Iris pigment epithelial cell (primary cell): ENCODE measurements around the gene MBOAT2.
"Not testable (repeated sequence)": the region's sequence is repeated elsewhere in the genome, so short reads cannot be mapped to it uniquely, and the experiment has no call there.

Experiments
- DNase-seq: peaks from one replicate; pipeline ENCODE4 v3.0.0-alpha.2; 2011; ENCODE audit warnings: low read depth

Gene MBOAT2

DNA sequence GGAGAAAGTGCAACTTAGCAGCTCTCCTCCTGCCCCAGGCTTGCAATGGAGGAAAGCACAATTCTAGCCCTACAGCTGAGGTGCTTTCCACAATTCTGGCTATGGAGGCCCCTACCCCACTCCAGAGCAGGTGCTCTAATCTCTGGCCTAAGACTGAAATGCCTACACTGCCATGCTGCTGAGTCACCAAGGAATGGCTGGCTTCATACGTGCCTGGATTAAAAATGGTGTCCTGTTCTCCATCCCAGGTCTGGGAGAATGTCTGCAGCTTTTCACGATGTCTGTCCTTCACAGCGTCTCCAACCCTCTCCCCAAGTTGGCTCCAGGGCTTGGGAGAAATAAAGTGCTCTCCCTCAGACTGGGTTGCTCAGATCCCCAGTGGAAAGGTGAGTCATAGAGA is 48.5 kb downstream of the MBOAT2 start:
- peak; percentile 51 for DNase-seq

DNA sequence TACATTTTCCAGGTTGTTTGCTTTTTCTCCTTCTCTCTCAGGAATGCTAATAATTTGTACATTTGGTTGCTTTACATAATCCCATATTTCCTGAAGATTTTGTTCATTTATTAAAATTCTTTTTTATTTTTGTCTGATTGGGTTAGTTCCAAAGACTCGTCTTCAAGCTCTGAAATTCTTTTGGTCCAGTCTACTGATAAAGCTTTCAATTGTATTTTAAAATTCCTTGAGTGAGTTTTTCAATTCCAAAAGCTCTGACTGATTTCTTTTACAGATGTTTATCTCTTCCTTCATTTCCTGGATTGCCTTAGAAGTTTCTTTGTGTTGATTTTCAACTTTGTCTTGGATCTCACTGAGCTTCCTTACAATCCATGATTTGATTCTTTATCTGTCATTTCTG is 50.0 kb downstream of the MBOAT2 start:
- no peak for DNase-seq

DNA sequence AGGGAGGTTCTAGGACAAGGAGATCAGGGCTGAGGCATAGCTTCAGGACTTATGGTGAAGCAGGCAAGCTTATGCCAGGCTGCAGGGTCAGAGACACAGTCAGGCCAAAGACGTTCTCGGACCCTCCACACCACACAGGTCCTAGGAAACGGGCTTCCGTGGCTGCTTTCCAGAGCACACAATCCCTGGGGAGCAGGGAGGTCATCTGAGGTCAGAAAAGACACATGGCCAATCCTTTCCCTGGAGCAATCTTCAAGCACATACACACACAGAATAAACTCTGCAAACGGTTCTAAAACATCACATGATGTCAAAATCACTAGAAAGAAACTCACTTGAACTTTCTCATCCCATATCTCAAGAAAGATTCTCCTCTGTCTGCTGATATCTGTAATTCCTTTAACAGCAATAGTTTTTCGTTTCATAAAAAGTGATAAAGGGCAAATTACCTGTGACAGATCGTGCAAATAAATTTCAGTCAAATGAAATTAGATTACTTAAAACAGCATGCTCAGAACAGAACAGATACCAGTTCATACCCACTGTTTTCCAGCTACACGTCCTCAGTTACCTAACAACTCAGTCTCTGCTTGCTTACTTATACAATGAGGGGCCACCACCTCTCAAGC is 63.9 kb downstream of the MBOAT2 start:
- no peak for DNase-seq

DNA sequence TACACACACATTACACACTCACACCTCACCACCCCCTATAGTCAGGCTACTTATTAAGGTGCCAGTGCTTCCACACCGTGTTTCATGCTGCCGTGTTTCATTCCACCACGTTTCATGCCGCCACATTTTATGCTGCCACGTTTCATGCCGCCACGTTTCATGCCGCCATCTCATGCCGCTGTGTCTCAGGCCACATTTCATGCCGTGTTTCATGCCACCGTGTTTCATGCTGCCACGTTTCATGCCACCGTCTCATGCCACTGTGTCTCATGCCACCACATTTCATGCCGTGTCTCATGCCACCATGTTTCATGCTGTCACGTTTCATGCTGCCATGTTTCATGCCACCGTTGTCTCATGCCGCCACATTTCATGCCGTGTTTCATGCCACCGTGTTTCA is 65.1 kb downstream of the MBOAT2 start:
- no peak for DNase-seq

DNA sequence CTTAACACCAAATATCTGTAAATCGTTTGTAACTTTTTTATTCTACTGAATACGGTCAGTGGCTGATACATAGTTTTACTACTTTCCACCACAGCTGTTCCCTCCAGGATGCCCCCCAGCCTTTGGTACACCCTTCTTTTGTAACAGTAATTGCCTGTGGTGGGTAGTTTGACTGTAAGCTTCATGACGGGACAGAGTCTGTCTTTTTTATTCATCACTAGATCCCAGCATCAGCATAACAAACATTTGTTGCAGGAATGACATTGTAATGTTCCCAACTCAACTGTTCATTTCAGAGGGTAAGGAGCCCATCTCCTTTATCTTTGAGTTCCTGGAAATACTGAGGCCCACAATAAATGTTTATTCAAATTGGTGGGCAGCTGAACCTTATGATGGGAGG is 67.5 kb downstream of the MBOAT2 start:
- DNase-seq = no peak

DNA sequence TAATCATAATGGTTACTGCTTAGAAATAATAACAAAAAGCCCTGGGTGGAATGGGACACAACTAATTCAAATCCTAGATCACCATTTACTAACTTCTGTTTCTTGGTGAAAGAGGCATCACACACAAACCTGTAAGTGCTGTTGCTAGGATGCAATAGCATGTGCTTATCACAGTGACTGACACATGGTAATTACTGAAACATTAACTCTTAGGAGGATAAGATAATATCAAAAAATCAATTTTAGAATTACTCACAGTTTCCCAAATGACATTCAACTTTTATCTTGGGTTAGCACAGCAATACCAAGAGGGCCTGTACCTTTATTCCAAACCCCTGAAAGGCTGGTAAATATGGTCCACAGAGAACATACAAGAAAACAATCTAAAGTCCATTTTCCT is 69.1 kb downstream of the MBOAT2 start:
- no peak for DNase-seq

DNA sequence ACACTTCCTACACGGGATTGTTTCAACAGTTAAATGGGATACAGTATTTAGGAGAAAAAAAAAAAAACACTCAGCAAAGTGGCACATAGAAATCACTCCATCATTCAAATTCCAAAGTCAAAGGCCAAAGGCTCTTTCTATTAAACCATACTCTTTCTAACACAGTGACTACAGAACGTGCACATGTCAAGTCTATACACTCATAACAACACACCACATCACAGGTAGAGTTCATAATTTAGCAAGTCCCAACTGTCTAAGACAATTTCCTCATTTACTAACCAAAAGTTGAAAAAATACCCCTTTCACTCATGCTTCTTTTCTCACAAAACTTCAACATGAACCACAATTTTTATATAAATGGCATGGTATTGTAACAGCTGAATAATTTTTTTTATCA is 70.8 kb downstream of the MBOAT2 start:
- no peak for DNase-seq

DNA sequence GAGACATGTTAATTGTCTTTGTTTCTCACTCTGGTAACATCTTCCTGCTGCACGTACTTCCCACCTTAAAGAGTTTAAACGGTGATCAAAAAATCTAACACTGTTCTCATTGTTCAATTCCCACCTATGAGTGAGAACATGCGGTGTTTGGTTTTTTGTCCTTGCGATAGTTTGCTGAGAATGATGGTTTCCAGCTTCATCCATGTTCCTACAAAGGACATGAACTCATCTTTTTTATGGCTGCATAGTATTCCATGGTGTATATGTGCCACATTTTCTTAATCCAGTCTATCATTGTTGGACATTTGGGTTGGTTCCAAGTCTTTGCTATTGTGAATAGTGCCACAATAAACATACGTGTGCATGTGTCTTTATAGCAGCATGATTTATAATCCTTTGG is 73.3 kb downstream of the MBOAT2 start:
- not testable (repeated sequence) for DNase-seq

DNA sequence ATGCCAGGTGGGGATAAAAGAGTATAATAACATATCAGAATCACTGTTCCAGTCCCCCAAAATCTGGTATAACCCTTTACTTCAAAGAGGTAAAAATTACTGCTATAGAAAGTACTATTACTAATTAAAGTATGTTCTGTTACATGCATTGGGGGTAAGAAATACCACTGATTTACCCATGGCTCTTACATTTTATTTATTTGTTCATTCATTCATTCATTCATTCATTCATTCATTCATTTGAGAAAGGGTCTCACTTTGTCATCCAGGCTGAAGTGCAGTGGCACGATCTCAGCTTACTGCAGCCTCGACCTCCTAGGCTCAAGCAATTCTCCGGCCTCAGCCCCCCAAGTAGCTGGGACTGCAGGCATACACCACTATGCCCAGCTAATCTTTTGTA is 74.4 kb downstream of the MBOAT2 start:
- no peak for DNase-seq

DNA sequence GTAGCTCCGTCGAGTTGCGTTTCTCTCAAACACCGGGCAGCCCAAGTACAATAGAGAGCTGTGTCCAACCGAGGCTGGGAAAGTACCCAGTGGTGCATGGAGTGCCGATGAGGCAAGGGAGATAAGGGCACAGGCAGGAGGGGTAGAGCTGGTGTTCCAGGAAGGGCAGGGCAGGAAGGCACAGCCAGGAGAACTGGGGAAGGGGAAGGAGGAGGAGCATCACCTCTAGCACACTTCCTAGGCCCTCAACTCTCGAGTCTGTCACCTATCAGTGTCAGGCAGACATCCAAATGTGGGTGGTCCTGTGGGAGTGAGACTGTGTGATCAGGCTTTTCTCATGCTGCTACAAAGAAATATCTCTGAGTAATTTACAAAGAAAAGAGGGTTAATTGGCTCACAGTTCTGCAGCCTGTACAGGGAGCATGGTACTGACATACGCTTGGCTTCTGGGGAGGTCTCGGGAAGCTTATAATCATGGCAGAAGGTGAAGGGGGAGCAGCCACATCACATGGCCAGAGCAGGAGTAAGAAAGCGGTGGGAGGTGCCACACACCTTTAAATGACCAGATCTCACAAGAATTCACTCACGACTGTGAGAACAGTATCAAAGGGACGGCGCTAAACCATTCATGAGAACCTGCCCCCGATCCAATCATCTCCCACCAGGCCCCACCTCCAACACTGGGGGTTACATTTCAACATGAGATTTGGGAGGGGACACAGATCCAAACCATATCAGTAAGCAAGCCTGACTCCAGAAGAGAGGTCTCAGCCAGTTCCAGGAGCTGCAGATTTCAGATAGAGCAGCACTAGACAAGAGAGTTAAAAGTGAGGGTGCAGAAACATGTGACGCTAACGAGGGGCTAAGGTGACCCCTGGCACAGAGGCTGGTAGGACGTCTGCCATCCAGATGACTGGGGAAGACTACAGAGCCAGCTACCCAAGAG is 75.7 kb downstream of the MBOAT2 start:
- DNase-seq = no peak

DNA sequence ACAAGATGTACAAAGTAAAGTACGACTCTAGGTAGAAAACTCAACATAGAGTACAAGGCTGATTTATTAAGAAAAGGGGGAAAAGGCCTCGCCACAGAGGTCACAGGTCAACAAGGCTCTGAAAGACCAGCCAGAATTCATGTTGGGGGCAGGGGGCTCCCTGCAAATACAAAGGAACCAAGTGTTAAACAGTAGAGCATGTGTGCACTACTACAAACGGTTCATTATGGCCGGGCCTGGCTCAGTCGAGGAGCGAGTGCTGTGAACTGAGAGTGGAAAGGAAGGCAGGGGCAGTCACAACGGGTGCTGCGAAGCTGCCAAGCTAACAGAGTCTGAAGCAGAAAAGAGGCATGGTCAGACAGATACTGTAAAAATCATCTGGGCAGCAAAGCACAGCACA is 77.1 kb downstream of the MBOAT2 start:
- DNase-seq = no peak

DNA sequence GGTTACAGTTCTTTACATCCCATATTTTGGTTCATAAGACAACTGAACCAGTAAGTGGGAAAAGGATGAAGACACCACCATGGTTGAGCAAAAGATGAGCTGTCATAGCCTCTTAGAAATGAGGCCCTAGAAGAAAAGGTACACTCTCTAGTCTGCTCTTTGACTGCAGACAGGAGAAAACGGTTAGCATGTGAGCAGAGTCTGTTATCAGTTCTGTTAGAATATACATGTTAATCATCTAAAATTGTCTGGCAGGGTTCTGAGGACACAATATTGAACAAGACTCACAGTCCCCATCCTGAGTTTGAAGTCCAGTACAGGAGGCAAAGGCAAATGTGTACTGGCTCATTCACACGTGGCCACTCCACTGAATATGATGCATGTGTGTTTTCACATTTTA is 78.1 kb downstream of the MBOAT2 start:
- no peak for DNase-seq

DNA sequence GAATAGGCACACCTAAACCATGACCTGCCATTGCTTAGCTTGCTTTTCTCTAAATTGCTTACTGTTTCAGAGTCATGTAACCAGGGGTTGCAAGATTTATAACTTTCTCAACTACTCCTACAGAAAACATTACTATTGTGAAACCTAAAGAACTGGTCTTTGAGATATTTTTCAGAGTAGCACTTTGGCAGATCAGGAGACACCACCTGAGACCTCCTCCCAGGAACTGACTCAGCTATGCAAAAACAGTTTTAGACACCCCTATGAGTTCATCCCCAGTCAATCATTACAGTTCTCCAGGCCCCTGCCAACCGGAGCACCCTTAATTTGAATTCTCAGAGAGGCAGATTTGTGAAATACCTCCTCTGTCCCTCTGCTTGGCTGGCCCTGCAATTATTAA is 80.3 kb downstream of the MBOAT2 start:
- peak; percentile 38 for DNase-seq

DNA sequence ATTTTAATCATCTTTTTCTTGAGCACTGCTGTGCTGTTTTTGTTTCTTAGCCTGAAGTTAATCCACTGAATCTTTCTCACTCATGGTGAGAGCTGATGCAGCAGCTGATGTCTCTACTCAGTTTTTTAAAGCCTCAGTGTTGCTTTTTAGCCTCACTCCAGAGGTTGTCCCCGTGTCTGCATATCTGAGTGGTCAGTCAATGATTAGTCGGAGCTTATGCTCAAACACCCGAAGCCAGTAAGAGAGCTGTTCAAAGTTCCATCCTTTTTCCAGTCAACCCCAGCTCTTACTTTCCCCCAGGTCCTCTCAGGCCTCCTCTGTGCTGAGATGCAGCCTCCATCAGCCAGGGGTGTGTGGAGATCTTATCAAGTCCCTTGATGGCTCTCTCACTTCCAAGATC is 81.1 kb downstream of the MBOAT2 start:
- DNase-seq = peak; percentile 30

DNA sequence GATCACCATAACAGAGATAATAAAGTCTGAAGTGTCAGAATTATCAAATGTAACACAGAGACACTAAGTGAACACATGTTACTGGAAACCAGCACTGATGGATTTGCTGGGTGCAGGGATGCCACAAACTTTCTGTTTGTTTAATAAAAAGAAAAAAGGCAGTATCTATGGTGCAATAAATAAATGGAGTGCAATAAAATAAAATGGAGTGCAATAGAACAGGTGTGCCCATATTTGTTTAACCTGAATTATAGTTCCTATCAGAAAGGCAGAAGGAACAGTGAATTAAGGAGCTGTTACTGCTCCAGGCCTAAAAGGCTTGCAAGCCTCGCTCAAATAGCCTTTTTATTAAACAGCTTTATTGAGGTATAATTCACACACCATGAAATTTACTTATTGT is 85.1 kb downstream of the MBOAT2 start:
- DNase-seq = no peak

DNA sequence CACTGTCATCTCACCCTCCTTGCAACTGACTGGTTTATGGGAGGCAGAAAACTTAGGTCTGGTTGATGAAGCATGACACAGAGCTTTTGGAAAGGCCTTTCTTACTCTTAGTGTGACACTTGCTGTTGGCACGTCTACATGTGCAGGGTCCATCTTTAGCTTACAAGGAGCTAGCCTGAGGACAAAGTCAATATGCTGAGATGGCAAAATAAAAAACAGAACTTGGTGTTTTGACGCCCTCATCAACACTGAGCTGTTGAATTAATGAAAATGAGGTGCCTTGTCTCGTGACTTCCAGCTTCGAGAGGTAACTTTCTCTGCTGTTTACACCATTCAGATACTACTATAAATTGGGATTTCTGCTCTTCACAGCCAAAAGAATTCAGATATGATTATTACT is 87.5 kb downstream of the MBOAT2 start:
- DNase-seq = no peak

DNA sequence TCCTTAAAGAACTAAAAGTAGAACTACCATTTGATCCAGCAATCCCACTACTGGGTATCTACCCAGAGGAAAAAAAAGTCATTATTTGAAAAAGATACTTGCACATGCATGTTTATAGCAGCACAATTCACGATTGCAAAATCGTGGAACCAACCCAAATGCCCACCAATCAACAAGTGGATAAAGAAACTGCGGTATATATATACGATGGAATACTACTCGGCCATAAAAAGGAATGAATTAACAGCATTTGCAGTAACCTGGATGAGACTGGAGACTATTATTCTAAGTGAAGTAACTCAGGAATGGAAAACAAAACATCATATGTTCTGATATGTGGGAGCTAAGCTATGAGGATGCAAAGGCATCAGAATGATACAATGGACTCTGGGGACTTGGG is 89.7 kb downstream of the MBOAT2 start:
- DNase-seq = not testable (repeated sequence)

DNA sequence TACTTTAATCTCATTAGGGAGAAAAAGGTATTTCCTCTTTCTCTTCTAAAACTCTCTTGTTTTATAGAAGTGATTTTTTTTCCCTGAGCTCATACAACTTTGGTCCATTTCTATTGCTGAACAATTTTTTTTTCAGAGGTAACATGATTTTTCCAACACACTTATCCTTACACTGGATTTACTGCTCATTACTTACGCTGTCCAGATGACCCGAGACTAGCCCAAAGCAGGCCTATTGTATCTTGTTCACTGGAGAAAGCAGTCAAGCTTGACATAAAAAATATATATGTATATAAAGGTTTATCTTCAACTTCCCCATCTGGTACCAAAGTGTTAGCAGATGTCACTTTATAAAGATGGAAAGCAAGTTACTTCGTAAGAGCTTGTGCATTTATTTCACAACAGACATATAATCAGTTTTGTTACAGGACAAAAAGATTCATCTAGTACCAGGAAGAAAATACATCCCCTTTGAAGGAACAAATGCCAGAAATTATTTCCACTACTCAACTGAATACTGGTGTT is 95.7 kb downstream of the MBOAT2 start:
- no peak for DNase-seq

DNA sequence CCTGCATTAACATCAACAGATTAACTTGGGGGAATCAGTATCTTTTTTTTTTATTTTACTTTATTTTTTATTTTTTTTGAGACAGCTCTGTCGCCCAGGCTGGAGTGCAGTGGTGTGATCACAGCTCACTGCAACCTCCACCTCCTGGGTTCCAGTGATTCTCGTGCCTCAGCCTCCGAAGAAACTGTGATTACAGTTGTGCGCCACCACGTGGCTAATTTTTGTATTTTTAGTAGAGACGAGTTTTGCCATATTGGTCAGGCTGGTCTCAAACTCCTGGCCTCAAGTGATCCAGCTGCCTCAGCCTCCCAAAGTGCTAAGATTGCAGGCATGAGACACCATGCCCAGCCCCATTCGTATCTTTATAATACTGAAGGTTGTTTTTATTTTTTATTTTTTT is 99.6 kb downstream of the MBOAT2 start:
- not testable (repeated sequence) for DNase-seq

DNA sequence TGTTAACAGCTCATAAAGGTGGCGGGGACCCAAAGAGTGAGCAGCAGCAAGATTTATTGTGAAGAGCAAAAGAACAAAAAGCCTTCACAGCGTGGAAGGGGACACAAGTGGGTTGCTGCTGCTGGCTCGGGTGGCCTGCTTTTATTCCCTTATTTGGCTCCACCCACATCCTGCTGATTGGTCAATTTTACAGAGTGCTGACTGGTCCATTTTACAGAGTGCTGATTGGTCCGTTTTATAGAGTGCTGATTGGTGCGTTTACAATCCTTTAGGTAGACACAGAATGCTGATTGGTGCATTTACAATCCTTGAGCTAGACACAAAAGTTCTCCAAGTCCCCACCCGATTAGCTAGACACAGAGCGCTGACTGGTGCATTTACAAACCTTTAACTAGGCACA is 100.7 kb downstream of the MBOAT2 start:
- DNase-seq = not testable (repeated sequence)

DNA sequence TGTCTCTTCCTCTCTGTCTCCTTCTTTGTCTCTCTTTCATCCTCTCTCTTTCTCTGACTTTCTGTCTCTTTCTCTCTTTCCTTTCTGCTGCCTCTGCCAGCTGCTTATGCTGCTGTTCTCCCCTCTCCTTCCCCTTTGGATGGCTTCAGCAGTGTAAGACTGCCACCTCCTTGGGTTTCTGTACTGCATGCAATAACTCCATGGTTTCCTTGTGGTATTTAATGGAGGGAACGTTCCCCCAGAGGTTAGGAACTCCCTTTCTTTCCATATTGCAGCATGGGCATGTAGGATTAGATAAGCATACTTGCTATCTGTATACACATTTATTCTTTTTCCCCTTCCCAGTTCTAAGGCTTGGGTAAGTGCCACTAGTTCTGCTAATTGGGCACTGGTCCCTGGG is 106.3 kb downstream of the MBOAT2 start:
- DNase-seq = not testable (repeated sequence)

DNA sequence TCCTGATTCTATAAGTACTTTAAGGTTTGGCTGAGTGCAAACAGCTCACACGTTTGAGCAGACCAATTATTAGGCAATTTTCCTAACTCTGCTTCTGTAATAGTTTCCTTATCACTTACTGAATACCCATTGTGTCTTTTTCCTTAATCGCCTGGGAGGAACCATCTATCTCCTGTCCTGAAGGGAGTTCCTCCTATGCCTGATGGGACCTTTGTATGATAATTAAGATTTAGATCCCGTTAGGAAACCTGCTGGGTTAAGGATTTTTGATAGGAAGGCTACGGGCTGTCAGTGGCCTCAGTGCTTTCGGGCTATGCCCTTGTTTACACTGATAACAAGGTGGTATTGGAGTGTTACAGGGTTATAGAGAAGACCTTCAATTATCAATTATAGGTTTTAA is 106.8 kb downstream of the MBOAT2 start:
- not testable (repeated sequence) for DNase-seq
